Activated gamma-delta T cell treated with anti-CD3 and anti-CD28 coated beads, Interleukin-2, amount 50 U/mL, for 16 hours (primary cell): ENCODE measurements around the gene ABHD1.

Source experiments
- DNase-seq: peaks from one replicate; pipeline ENCODE4 v3.0.0-alpha.2; 2020; ENCODE audit warnings: low read depth

Gene ABHD1

GRCh38 chr2:27136751-27137150, 13.1 kb downstream of the ABHD1 start:
- no peak for DNase-seq

GRCh38 chr2:27137322-27137935, 13.8 kb downstream of the ABHD1 start:
- no peak for DNase-seq

GRCh38 chr2:27138111-27138510, 14.5 kb downstream of the ABHD1 start:
- DNase-seq: no peak

- no peak for DNase-seq
Observed at GRCh38 chr2:27139310-27139709, 15.7 kb downstream of the ABHD1 start, which contains the start of gene PRR30. Gene PRR30, minus strand, starts transcription at chr2:27139410. Its CDS starts 1,081 bp downstream, at chr2:27138329.

GRCh38 chr2:27143285-27143684, 19.7 kb downstream of the ABHD1 start:
- no peak for DNase-seq

GRCh38 chr2:27145682-27146081, 22.1 kb downstream of the ABHD1 start:
- DNase-seq: no peak

GRCh38 chr2:27147935-27148334, 24.3 kb downstream of the ABHD1 start:
- no peak for DNase-seq

- no peak for DNase-seq
Observed at GRCh38 chr2:27148801-27149439, 25.3 kb downstream of the ABHD1 start, which contains the start of gene TCF23. Gene TCF23, plus strand, starts transcription at chr2:27149004. Its CDS starts 130 bp downstream, at chr2:27149134.

- DNase-seq: no peak
Observed at GRCh38 chr2:27149570-27150405, 26.2 kb downstream of the ABHD1 start.

GRCh38 chr2:27150639-27151230, 27.1 kb downstream of the ABHD1 start:
- DNase-seq: no peak

GRCh38 chr2:27152102-27152795, 28.6 kb downstream of the ABHD1 start:
- no peak for DNase-seq

GRCh38 chr2:27152796-27153464, 29.3 kb downstream of the ABHD1 start:
- DNase-seq: no peak

GRCh38 chr2:27154488-27154887, 30.9 kb downstream of the ABHD1 start:
- no peak for DNase-seq

GRCh38 chr2:27155069-27155520, 31.5 kb downstream of the ABHD1 start:
- no peak for DNase-seq

- no peak for DNase-seq
Observed at GRCh38 chr2:27158468-27158867, 34.9 kb downstream of the ABHD1 start.

GRCh38 chr2:27159271-27159670, 35.7 kb downstream of the ABHD1 start:
- no peak for DNase-seq

- DNase-seq: no peak
Observed at GRCh38 chr2:27160191-27160590, 36.6 kb downstream of the ABHD1 start.

GRCh38 chr2:27162151-27163121, 38.8 kb downstream of the ABHD1 start:
- DNase-seq: no peak

- no peak for DNase-seq
Observed at GRCh38 chr2:27164960-27165763, 41.5 kb downstream of the ABHD1 start.
